ENCODE results near the gene SUN5. TPM values are rescaled to one million over a fixed set of nuclear protein-coding genes. Genes with fewer than 3 reads are reported as not detected.

SUN5 gene
- total RNA-seq, 1 experiment from 2014 or later = not detected

DNA sequence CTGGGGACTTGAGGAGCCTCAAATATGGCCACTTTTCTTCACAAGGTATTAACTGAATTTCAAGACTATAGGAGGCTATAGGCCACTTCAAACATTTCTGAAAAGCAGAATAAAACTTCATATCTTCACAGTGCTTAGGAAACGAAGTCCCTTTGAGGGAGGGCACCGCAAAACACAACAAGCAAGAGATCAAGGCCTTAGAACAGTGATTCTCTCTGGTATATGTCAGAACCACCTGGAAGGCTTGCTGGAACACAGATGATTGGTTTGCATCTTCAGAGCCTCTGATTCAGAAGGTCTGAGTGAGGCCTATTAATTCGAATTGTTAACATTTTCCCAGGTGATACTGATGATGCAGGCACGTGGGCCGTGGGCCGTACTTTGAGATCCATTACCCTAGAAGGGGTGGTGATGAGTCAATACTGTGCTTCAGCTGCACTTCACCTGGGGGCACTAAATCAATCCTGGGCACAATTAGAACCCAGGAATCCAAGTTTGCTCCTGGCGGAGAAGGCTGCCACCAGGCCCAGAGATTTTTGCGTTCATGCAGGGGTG, 10.7 kb downstream of the SUN5 start:
- Histone ChIP-seq H3K9me2 (replicated peaks; ENCODE audit: insufficient read depth, low read length) (no peaks in the 10 kb centered on the region), H3K36me3 (ENCODE audit: insufficient read depth, low read length) (no peaks in the 10 kb centered on the region), H3K9me3 (ENCODE audit: low read length) (no peaks in the 10 kb centered on the region), H3K9ac (ENCODE audit: low read length) (no peak overlapping the region), H3K4me1 (ENCODE audit: low read length) (no peaks in the 10 kb centered on the region), H3K4me2 (ENCODE audit: low read depth, low read length, poor library complexity, severe bottlenecking) (no peak overlapping the region), H3K4me3 (ENCODE audit: low read length) (no peak overlapping the region), H2AFZ (ENCODE audit: low read length) (no peak overlapping the region), H3K79me2 (ENCODE audit: low read length) (no peaks in the 10 kb centered on the region), H3K27ac (ENCODE audit: low read length) (no peak overlapping the region), H3K27me3 (ENCODE audit: low read length) (no peaks in the 10 kb centered on the region), H4K20me1 (ENCODE audit: insufficient read depth, low read depth, low read length) (no peaks in the 10 kb centered on the region)
- no peak for DNase-seq

GRCh38 chr20:32991792-32992641, 12.2 kb downstream of the SUN5 start:
- H3K4me2 ChIP-seq (ENCODE audit: low read depth, low read length, poor library complexity, severe bottlenecking) = no peak overlapping the region
- H2AFZ ChIP-seq (ENCODE audit: low read length) = no peak overlapping the region
- H4K20me1 ChIP-seq (ENCODE audit: insufficient read depth, low read depth, low read length) = no peaks in the 10 kb centered on the region
- no peaks in the 10 kb centered on the region for H3K4me1 ChIP-seq (ENCODE audit: low read length)
- no peaks in the 10 kb centered on the region for H3K9me2 ChIP-seq (replicated peaks; ENCODE audit: insufficient read depth, low read length)
- H3K79me2 ChIP-seq (ENCODE audit: low read length) = no peaks in the 10 kb centered on the region
- no peak overlapping the region for H3K9ac ChIP-seq (ENCODE audit: low read length)
- no peak overlapping the region for H3K4me3 ChIP-seq (ENCODE audit: low read length)
- no peaks in the 10 kb centered on the region for H3K36me3 ChIP-seq (ENCODE audit: insufficient read depth, low read length)
- H3K27ac ChIP-seq (ENCODE audit: low read length) = no peak overlapping the region
- DNase-seq = peak; percentile 41
- no peaks in the 10 kb centered on the region for H3K9me3 ChIP-seq (ENCODE audit: low read length)
- H3K27me3 ChIP-seq (ENCODE audit: low read length) = no peaks in the 10 kb centered on the region

DNA sequence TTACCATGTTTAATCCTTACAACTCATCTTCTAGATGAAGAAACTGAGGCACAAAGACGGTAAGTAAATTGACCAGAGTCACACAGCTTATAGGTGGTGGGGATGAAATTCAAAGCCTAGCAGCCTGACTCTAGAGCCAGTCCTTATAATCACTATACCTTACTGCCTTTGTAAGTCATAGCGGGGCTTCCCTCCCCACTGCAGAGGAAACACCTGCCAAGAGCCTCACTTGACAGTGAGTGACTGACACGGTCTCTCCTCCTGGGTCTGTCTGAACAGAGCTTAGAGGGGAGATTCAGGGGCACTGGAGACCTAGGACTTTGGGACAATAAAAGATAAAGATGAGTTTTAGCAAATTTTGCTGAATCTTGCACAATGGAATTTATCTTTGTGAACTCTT, 12.8 kb downstream of the SUN5 start:
- Histone ChIP-seq H3K27me3 (ENCODE audit: low read length) (no peaks in the 10 kb centered on the region), H3K27ac (ENCODE audit: low read length) (no peak overlapping the region), H3K4me3 (ENCODE audit: low read length) (no peak overlapping the region), H3K4me1 (ENCODE audit: low read length) (no peaks in the 10 kb centered on the region), H3K36me3 (ENCODE audit: insufficient read depth, low read length) (no peaks in the 10 kb centered on the region), H3K9me3 (ENCODE audit: low read length) (no peaks in the 10 kb centered on the region), H3K9me2 (replicated peaks; ENCODE audit: insufficient read depth, low read length) (no peaks in the 10 kb centered on the region), H3K4me2 (ENCODE audit: low read depth, low read length, poor library complexity, severe bottlenecking) (no peak overlapping the region), H3K79me2 (ENCODE audit: low read length) (no peaks in the 10 kb centered on the region), H3K9ac (ENCODE audit: low read length) (no peak overlapping the region), H4K20me1 (ENCODE audit: insufficient read depth, low read depth, low read length) (no peaks in the 10 kb centered on the region), H2AFZ (ENCODE audit: low read length) (no peak overlapping the region)
- no peak for DNase-seq

DNA sequence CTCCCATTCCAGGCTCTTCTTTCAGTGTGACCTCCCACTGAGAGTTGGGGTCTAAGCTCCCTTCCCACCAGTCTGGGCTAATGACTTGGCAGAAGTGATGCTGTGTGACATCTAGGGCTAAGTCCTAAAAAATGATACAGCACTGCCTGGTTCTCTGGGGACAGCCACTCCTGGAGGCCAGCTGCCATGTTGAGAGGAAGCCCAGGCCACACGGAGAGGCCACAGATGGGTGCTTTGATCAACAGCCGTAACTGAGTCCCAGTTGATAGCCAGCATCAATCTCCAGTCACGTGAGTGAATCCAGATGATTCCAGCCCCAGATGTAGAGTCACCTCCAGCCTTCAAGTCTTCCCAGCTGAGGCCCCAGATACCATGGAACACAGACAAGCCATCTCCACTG, 13.8 kb downstream of the SUN5 start:
- H3K4me1 ChIP-seq (ENCODE audit: low read length) = no peaks in the 10 kb centered on the region
- no peak overlapping the region for H2AFZ ChIP-seq (ENCODE audit: low read length)
- no peaks in the 10 kb centered on the region for H3K27me3 ChIP-seq (ENCODE audit: low read length)
- no peak overlapping the region for H3K4me2 ChIP-seq (ENCODE audit: low read depth, low read length, poor library complexity, severe bottlenecking)
- no peak overlapping the region for H3K27ac ChIP-seq (ENCODE audit: low read length)
- no peak overlapping the region for H3K9ac ChIP-seq (ENCODE audit: low read length)
- no peak overlapping the region for H3K4me3 ChIP-seq (ENCODE audit: low read length)
- no peaks in the 10 kb centered on the region for H3K36me3 ChIP-seq (ENCODE audit: insufficient read depth, low read length)
- no peaks in the 10 kb centered on the region for H3K79me2 ChIP-seq (ENCODE audit: low read length)
- no peaks in the 10 kb centered on the region for H3K9me2 ChIP-seq (replicated peaks; ENCODE audit: insufficient read depth, low read length)
- no peak for DNase-seq
- no peaks in the 10 kb centered on the region for H4K20me1 ChIP-seq (ENCODE audit: insufficient read depth, low read depth, low read length)
- H3K9me3 ChIP-seq (ENCODE audit: low read length) = no peaks in the 10 kb centered on the region

GRCh38 chr20:32989507-32990283, 14.5 kb downstream of the SUN5 start:
- no peak overlapping the region for H3K4me3 ChIP-seq (ENCODE audit: low read length)
- no peaks in the 10 kb centered on the region for H4K20me1 ChIP-seq (ENCODE audit: insufficient read depth, low read depth, low read length)
- no peak overlapping the region for H3K9ac ChIP-seq (ENCODE audit: low read length)
- no peaks in the 10 kb centered on the region for H3K9me3 ChIP-seq (ENCODE audit: low read length)
- H3K9me2 ChIP-seq (replicated peaks; ENCODE audit: insufficient read depth, low read length) = no peaks in the 10 kb centered on the region
- H2AFZ ChIP-seq (ENCODE audit: low read length) = no peak overlapping the region
- H3K36me3 ChIP-seq (ENCODE audit: insufficient read depth, low read length) = no peaks in the 10 kb centered on the region
- H3K4me1 ChIP-seq (ENCODE audit: low read length) = no peaks in the 10 kb centered on the region
- H3K27ac ChIP-seq (ENCODE audit: low read length) = no peak overlapping the region
- H3K27me3 ChIP-seq (ENCODE audit: low read length) = no peaks in the 10 kb centered on the region
- H3K79me2 ChIP-seq (ENCODE audit: low read length) = no peaks in the 10 kb centered on the region
- H3K4me2 ChIP-seq (ENCODE audit: low read depth, low read length, poor library complexity, severe bottlenecking) = no peak overlapping the region
- no peak for DNase-seq

GRCh38 chr20:32988008-32988407, 16.2 kb downstream of the SUN5 start:
- Histone ChIP-seq H3K9ac (ENCODE audit: low read length) (no peak overlapping the region), H3K27me3 (ENCODE audit: low read length) (no peaks in the 10 kb centered on the region), H3K4me3 (ENCODE audit: low read length) (no peak overlapping the region), H3K27ac (ENCODE audit: low read length) (no peak overlapping the region), H3K4me2 (ENCODE audit: low read depth, low read length, poor library complexity, severe bottlenecking) (no peak overlapping the region), H3K9me3 (ENCODE audit: low read length) (no peaks in the 10 kb centered on the region), H3K79me2 (ENCODE audit: low read length) (no peaks in the 10 kb centered on the region), H3K36me3 (ENCODE audit: insufficient read depth, low read length) (no peaks in the 10 kb centered on the region), H3K9me2 (replicated peaks; ENCODE audit: insufficient read depth, low read length) (no peaks in the 10 kb centered on the region), H3K4me1 (ENCODE audit: low read length) (no peaks in the 10 kb centered on the region), H4K20me1 (ENCODE audit: insufficient read depth, low read depth, low read length) (no peaks in the 10 kb centered on the region), H2AFZ (ENCODE audit: low read length) (no peak overlapping the region)
- no peak for DNase-seq

- Histone ChIP-seq H3K4me1 (ENCODE audit: low read length) (no peaks in the 10 kb centered on the region), H3K9me2 (replicated peaks; ENCODE audit: insufficient read depth, low read length) (no peaks in the 10 kb centered on the region), H2AFZ (ENCODE audit: low read length) (no peak overlapping the region), H3K79me2 (ENCODE audit: low read length) (no peaks in the 10 kb centered on the region), H3K9ac (ENCODE audit: low read length) (no peak overlapping the region), H3K4me2 (ENCODE audit: low read depth, low read length, poor library complexity, severe bottlenecking) (no peak overlapping the region), H3K36me3 (ENCODE audit: insufficient read depth, low read length) (no peaks in the 10 kb centered on the region), H3K27me3 (ENCODE audit: low read length) (no peaks in the 10 kb centered on the region), H3K27ac (ENCODE audit: low read length) (no peak overlapping the region), H4K20me1 (ENCODE audit: insufficient read depth, low read depth, low read length) (no peaks in the 10 kb centered on the region), H3K4me3 (ENCODE audit: low read length) (no peak overlapping the region), H3K9me3 (ENCODE audit: low read length) (no peaks in the 10 kb centered on the region)
- DNase-seq = no peak
These were observed 17.0 kb downstream of the SUN5 start for GRCh38 chr20:32987044-32987825.
